Osteoblast (primary cell): Measurements from ENCODE around the gene PRKAR1B. TPM values are rescaled to one million over a fixed set of nuclear protein-coding genes. Genes with fewer than 3 reads are reported as not detected.
A peak's percentile ranks its signal among the peaks of the same experiment; 100 is the strongest.

Experiments used
- DNase-seq: peaks from one replicate; pipeline ENCODE4 v3.0.0; 2011; ENCODE audit warnings: low spot score, mixed read lengths; ENCODE audit not compliant: insufficient read length; ENCODE audit errors: missing footprints
- H2AFZ ChIP-seq: 2 replicates; pipeline ENCODE4 v1.6.0; 2011; ENCODE audit warnings: mild to moderate bottlenecking, low read length
- H3K27ac ChIP-seq: 2 replicates; pipeline ENCODE4 v1.5.1; 2011; ENCODE audit warnings: mild to moderate bottlenecking, low read depth, low read length, moderate library complexity
- H3K27me3 ChIP-seq: 2 replicates; pipeline ENCODE4 v1.6.0; 2012; ENCODE audit warnings: mild to moderate bottlenecking, control low read depth, inconsistent platforms, low read length, moderate library complexity; ENCODE audit not compliant: insufficient read depth
- H3K36me3 ChIP-seq: 2 replicates; pipeline ENCODE4 v1.5.1; 2011; ENCODE audit warnings: mild to moderate bottlenecking, low read length, control low read depth, moderate library complexity; ENCODE audit not compliant: insufficient read depth
- H3K4me1 ChIP-seq: 2 replicates; pipeline ENCODE4 v1.5.1; 2011; ENCODE audit warnings: mild to moderate bottlenecking, low read length, control low read depth, moderate library complexity; ENCODE audit not compliant: insufficient read depth
- H3K4me2 ChIP-seq: 2 replicates; pipeline ENCODE4 v1.6.0; 2011; ENCODE audit warnings: mild to moderate bottlenecking, low read length; ENCODE audit not compliant: insufficient read depth
- H3K4me3 ChIP-seq: fragments of 200-600 bp; sonication (generic); 3 replicates; pipeline ENCODE4 v1.5.1; 2012; ENCODE audit warnings: mild to moderate bottlenecking, low read length, inconsistent platforms; ENCODE audit not compliant: insufficient read depth
- H3K79me2 ChIP-seq: 2 replicates; pipeline ENCODE4 v1.6.0; 2012; ENCODE audit warnings: mild to moderate bottlenecking, low read length, control low read depth, inconsistent platforms; ENCODE audit not compliant: insufficient read depth
- H3K9me3 ChIP-seq: 2 replicates; pipeline ENCODE4 v1.5.1; 2011; ENCODE audit warnings: low read depth, low read length, control low read depth
- H4K20me1 ChIP-seq: 2 replicates; pipeline ENCODE4 v1.6.0; 2012; ENCODE audit warnings: mild to moderate bottlenecking, low read length, control low read depth; ENCODE audit not compliant: insufficient read depth
- CTCF ChIP-seq: IDR thresholded peaks from 2 replicates; pipeline ENCODE4 v1.5.1; 2011; ENCODE audit warnings: mild to moderate bottlenecking, low read depth, low read length, moderate library complexity; ENCODE audit errors: extremely low read depth
- total RNA-seq: library from RNA; depleted of rRNA; stranded (reverse); fragments of >200 nt; gene quantifications from 2 replicates; pipeline ENCODE4 v1.2.3, GENCODE V29; 2012

The PRKAR1B gene
- total RNA-seq, 1 donor = 6.5 TPM

GRCh38 chr7:542713-543500, 184.2 kb downstream of the PRKAR1B start:
- no peaks in the 10 kb centered on the region for H3K27me3 ChIP-seq
- DNase-seq = peak; percentile 100
- H2AFZ ChIP-seq = peak overlapping the region; percentile 82
- H3K36me3 ChIP-seq = no peaks in the 10 kb centered on the region
- peak overlapping the region; percentile 33 for H3K4me3 ChIP-seq
- TF ChIP-seq CTCF = no peak
- no peaks in the 10 kb centered on the region for H3K79me2 ChIP-seq
- peak overlapping the region; percentile 34 for H3K4me2 ChIP-seq
- H3K27ac ChIP-seq = peak overlapping the region; percentile 87
- H3K4me1 ChIP-seq = peaks cover 35% of the 10 kb centered on the region
- H3K9me3 ChIP-seq = no peaks in the 10 kb centered on the region
- H4K20me1 ChIP-seq = no peaks in the 10 kb centered on the region

DNA sequence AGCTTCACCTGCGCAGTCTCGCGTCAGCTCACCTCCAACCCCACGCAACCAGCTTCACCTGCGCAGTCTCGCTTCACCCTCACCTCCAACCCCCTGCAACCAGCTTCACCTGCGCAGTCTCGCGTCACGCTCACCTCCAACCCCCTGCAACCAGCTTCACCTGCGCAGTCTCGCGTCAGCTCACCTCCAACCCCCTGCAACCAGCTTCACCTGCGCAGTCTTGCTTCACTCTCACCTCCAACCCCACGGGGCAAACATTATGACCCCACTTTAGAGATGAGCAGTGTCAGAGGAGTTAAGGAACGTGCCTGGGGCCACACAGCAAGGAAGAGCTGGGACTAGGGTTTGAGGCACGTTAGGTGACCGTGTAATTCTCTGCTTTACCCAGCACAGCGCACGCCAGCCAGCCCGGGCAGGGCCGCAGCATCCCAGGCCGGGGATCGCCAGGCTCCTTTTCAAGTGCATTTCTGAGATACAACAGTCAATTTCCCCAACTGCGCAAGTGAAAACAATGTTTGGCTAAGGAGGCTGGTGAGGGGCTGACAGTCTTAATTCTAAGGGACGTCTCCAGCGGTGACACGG, 184.9 kb downstream of the PRKAR1B start:
- H3K4me2 ChIP-seq = peak overlapping the region; percentile 34
- H3K4me3 ChIP-seq = no peak overlapping the region
- H3K9me3 ChIP-seq = no peaks in the 10 kb centered on the region
- no peak for DNase-seq
- H3K27me3 ChIP-seq = no peaks in the 10 kb centered on the region
- H3K4me1 ChIP-seq = peaks cover 39% of the 10 kb centered on the region
- no peaks in the 10 kb centered on the region for H3K79me2 ChIP-seq
- H3K36me3 ChIP-seq = no peaks in the 10 kb centered on the region
- TF ChIP-seq CTCF = no peak
- H2AFZ ChIP-seq = peak overlapping the region; percentile 82
- H4K20me1 ChIP-seq = no peaks in the 10 kb centered on the region
- peak overlapping the region; percentile 87 for H3K27ac ChIP-seq

DNA sequence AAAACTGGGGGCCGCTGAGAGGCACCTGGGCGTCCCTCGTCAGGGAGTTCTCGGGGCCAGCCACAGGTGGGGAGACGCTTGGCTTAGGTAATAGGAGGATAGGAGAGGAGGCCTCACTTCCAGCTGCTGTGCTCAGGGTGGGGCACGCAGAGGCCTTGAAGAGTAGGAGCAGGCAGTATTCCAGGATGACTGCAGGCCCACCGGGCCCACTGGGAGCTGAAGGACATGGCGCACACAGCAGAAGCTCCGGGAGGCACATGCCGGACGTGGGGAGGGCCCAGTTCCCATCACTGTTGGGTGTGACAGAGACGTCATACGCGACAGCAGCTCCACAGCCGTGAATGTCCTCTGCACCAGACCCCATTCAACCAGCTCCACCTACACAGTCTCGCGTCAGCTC, 185.4 kb downstream of the PRKAR1B start:
- H3K27ac ChIP-seq = no peak overlapping the region
- H2AFZ ChIP-seq = no peak overlapping the region
- no peak for TF ChIP-seq CTCF
- DNase-seq = no peak
- H3K4me1 ChIP-seq = peaks cover 35% of the 10 kb centered on the region
- H3K9me3 ChIP-seq = no peaks in the 10 kb centered on the region
- H3K4me3 ChIP-seq = no peak overlapping the region
- H3K4me2 ChIP-seq = no peak overlapping the region
- no peaks in the 10 kb centered on the region for H3K79me2 ChIP-seq
- H4K20me1 ChIP-seq = no peaks in the 10 kb centered on the region
- no peaks in the 10 kb centered on the region for H3K27me3 ChIP-seq
- H3K36me3 ChIP-seq = no peaks in the 10 kb centered on the region

GRCh38 chr7:540997-541396, 186.1 kb downstream of the PRKAR1B start:
- Histone ChIP-seq H3K4me1 (peaks cover 35% of the 10 kb centered on the region), H3K36me3 (no peaks in the 10 kb centered on the region)

More at GRCh38 chr7:540997-541396, 186.1 kb downstream of the PRKAR1B start:
- Histone ChIP-seq H3K79me2 (no peaks in the 10 kb centered on the region), H3K27me3 (no peaks in the 10 kb centered on the region), H3K9me3 (no peaks in the 10 kb centered on the region), H3K4me3 (no peak overlapping the region), H4K20me1 (no peaks in the 10 kb centered on the region), H2AFZ (no peak overlapping the region), H3K4me2 (no peak overlapping the region), H3K27ac (no peak overlapping the region)
- TF ChIP-seq CTCF = no peak
- no peak for DNase-seq
